T-helper 1 cell treated with Interleukin-12 subunit alpha and Interleukin-12 subunit beta and Interleukin-4 antibody, amounts not matched to agents 30 ng/mL and 1 ng/mL, for 36 hours (primary cell): ENCODE results near the gene RAB27B. TPM values are rescaled to one million over a fixed set of nuclear protein-coding genes. Genes with fewer than 3 reads are reported as not detected.

Source experiments
- intact Hi-C: fragments of 100-400 bp; cut with micrococcal nuclease; formaldehyde crosslinking; loops from one replicate; pipeline ENCODE4 v1.15.1; 2024
- total RNA-seq: library from RNA; stranded (reverse); gene quantifications from 2 replicates; pipeline ENCODE4 v1.2.3, GENCODE V29; 2022

RAB27B gene
- 2.5 and 2.7 TPM in 2 replicates for total RNA-seq

GRCh38 chr18:54828281-54828881 lies at the start of gene RAB27B:
Gene RAB27B (plus strand): TSS chr18:54828477. CDS start chr18:54877586, 49,109 bp downstream.
- intact Hi-C loops: loop anchor here (2.0 to 5.0 kb wide), 3 partner anchors 16 to 119 kb away; no protein-coding TSS in a partner anchor

GRCh38 chr18:54780285-54780861 lies 47.9 kb upstream of the RAB27B start:
- intact Hi-C loops: no loop called here

- intact Hi-C loops: no loop called here
Measured at GRCh38 chr18:54780970-54781369, 47.3 kb upstream of the RAB27B start.

- intact Hi-C loops: no loop called here
Measured at GRCh38 chr18:54783139-54783538, 45.1 kb upstream of the RAB27B start.

GRCh38 chr18:54786206-54786605 lies 42.1 kb upstream of the RAB27B start:
- intact Hi-C loops: no loop called here

GRCh38 chr18:54787121-54787520 lies 41.2 kb upstream of the RAB27B start:
- intact Hi-C loops: no loop called here

- intact Hi-C loops: no loop called here
Measured at GRCh38 chr18:54787616-54788015, 40.7 kb upstream of the RAB27B start.

GRCh38 chr18:54790109-54790508 lies 38.2 kb upstream of the RAB27B start:
- intact Hi-C loops: no loop called here

- intact Hi-C loops: no loop called here
Measured at GRCh38 chr18:54791657-54792056, 36.6 kb upstream of the RAB27B start.

GRCh38 chr18:54792079-54792478 lies 36.2 kb upstream of the RAB27B start:
- intact Hi-C loops: no loop called here

GRCh38 chr18:54794823-54795222 lies 33.5 kb upstream of the RAB27B start:
- intact Hi-C loops: no loop called here

GRCh38 chr18:54798186-54798585 lies 30.1 kb upstream of the RAB27B start:
- intact Hi-C loops: no loop called here

- intact Hi-C loops: no loop called here
Measured at GRCh38 chr18:54801374-54801773, 26.9 kb upstream of the RAB27B start.

- intact Hi-C loops: no loop called here
Measured at GRCh38 chr18:54802178-54802577, 26.1 kb upstream of the RAB27B start.

- intact Hi-C loops: no loop called here
Measured at GRCh38 chr18:54802686-54803395, 25.4 kb upstream of the RAB27B start.

- intact Hi-C loops: loop anchor here (1.0 kb wide), 1 partner anchor 88 kb away; no protein-coding TSS in a partner anchor
Measured at GRCh38 chr18:54805571-54806334, 22.5 kb upstream of the RAB27B start.

GRCh38 chr18:54806526-54806925 lies 21.8 kb upstream of the RAB27B start:
- intact Hi-C loops: loop anchor here (1.0 kb wide), 1 partner anchor 89 kb away; no protein-coding TSS in a partner anchor

GRCh38 chr18:54807303-54807702 lies 21.0 kb upstream of the RAB27B start:
- intact Hi-C loops: no loop called here

- intact Hi-C loops: loop anchor here (5.0 kb wide), 1 partner anchor 137 kb away; no protein-coding TSS in a partner anchor
Measured at GRCh38 chr18:54810662-54811061, 17.6 kb upstream of the RAB27B start.

- intact Hi-C loops: loop anchor here (1.0 to 5.0 kb wide), 3 partner anchors 16 to 134 kb away; partner anchors contain the start of gene RAB27B
Measured at GRCh38 chr18:54812885-54813284, 15.4 kb upstream of the RAB27B start.

GRCh38 chr18:54813305-54813704 lies 15.0 kb upstream of the RAB27B start:
- intact Hi-C loops: loop anchor here (1.0 to 5.0 kb wide), 3 partner anchors 15 to 134 kb away; partner anchors contain the start of gene RAB27B
